Astrocyte (in vitro differentiated cells and primary cell): Measurements from ENCODE around the gene TRMT11. TPM values are rescaled to one million over a fixed set of nuclear protein-coding genes. Genes with fewer than 3 reads are reported as not detected.

Experiments
- DNase-seq: peaks from one replicate; pipeline ENCODE4 v3.0.0-alpha.2; 2010; ENCODE audit warnings: low read depth
- FAIRE-seq: peaks from 2 replicates; lab custom pipeline; 2011; peaks lifted over from hg19 to GRCh38; lab: Jason Lieb, UNC
- H2AFZ ChIP-seq: 2 replicates; pipeline ENCODE4 v1.6.0; 2012; ENCODE audit warnings: low read depth, low read length, inconsistent platforms
- H3K27ac ChIP-seq: 2 replicates; pipeline ENCODE4 v1.5.1; 2011; ENCODE audit warnings: low read depth, low read length, inconsistent platforms
- H3K27me3 ChIP-seq: 2 replicates; pipeline ENCODE4 v1.6.0; 2011; ENCODE audit warnings: low read length, inconsistent platforms; ENCODE audit not compliant: insufficient read depth
- H3K36me3 ChIP-seq: 2 replicates; pipeline ENCODE4 v1.5.1; 2011; ENCODE audit warnings: low read length, inconsistent platforms; ENCODE audit not compliant: insufficient read depth
- H3K4me1 ChIP-seq: 2 replicates; pipeline ENCODE4 v1.5.1; 2011; ENCODE audit warnings: low read length, inconsistent platforms; ENCODE audit not compliant: insufficient read depth
- H3K4me2 ChIP-seq: 2 replicates; pipeline ENCODE4 v1.6.0; 2012; ENCODE audit warnings: low read length, inconsistent platforms
- H3K4me3 ChIP-seq: 2 replicates; pipeline ENCODE4 v1.5.1; 2011; ENCODE audit warnings: low read depth, mild to moderate bottlenecking, low read length, inconsistent platforms; ENCODE audit not compliant: insufficient read depth
- H3K79me2 ChIP-seq: 2 replicates; pipeline ENCODE4 v1.6.0; 2012; ENCODE audit warnings: mild to moderate bottlenecking, low read length, inconsistent platforms; ENCODE audit not compliant: insufficient read depth
- H3K9ac ChIP-seq: 2 replicates; pipeline ENCODE4 v1.6.0; 2012; ENCODE audit warnings: mild to moderate bottlenecking, low read length, inconsistent platforms
- H3K9me3 ChIP-seq: 2 replicates; pipeline ENCODE4 v1.5.1; 2012; ENCODE audit warnings: low read depth, mild to moderate bottlenecking, low read length, inconsistent platforms; ENCODE audit not compliant: insufficient read depth
- H4K20me1 ChIP-seq: 2 replicates; pipeline ENCODE4 v1.6.0; 2012; ENCODE audit warnings: low read length, inconsistent platforms; ENCODE audit not compliant: insufficient read depth
- H3K27ac Mint-ChIP-seq: one replicate; pipeline ENCODE4 v1.8.0; 2021; ENCODE audit warnings: mild to moderate bottlenecking, mixed read lengths; ENCODE audit not compliant: unreplicated experiment
- H3K27me3 Mint-ChIP-seq: one replicate; pipeline ENCODE4 v1.8.0; 2021; ENCODE audit warnings: low read depth, mixed read lengths; ENCODE audit not compliant: unreplicated experiment
- H3K36me3 Mint-ChIP-seq: one replicate; pipeline ENCODE4 v1.8.0; 2021; ENCODE audit warnings: low read depth, mixed read lengths; ENCODE audit not compliant: unreplicated experiment
- H3K4me1 Mint-ChIP-seq: one replicate; pipeline ENCODE4 v1.8.0; 2021; ENCODE audit warnings: low read depth, mixed read lengths; ENCODE audit not compliant: unreplicated experiment
- H3K4me3 Mint-ChIP-seq: one replicate; pipeline ENCODE4 v1.8.0; 2021; ENCODE audit warnings: mild to moderate bottlenecking, moderate library complexity, mixed read lengths; ENCODE audit not compliant: unreplicated experiment
- H3K9me3 Mint-ChIP-seq: one replicate; pipeline ENCODE4 v1.8.0; 2021; ENCODE audit warnings: mild to moderate bottlenecking, mixed read lengths; ENCODE audit not compliant: unreplicated experiment
- EZH2 ChIP-seq: IDR thresholded peaks from 2 replicates; pipeline ENCODE4 v1.6.1; 2012; ENCODE audit warnings: mild to moderate bottlenecking, low read length, inconsistent platforms; ENCODE audit not compliant: insufficient read depth
- total RNA-seq: library from RNA; stranded (reverse); gene quantifications from 2 replicates; pipeline ENCODE4 v1.2.1, GENCODE V29; 2021
- TF ChIP-seq, protein P1 (sequence below): IDR thresholded peaks from 2 replicates; pipeline ENCODE4 v1.5.1; 2011; ENCODE audit warnings: low read depth, mild to moderate bottlenecking, inconsistent platforms, low read length, moderate library complexity; ENCODE audit not compliant: insufficient read depth

Gene TRMT11
- total RNA-seq, 1 donor from 2014 or later = 18.2 TPM

GRCh38 chr6:125959041-125959440 lies 27.3 kb upstream of the TRMT11 start:
- Mint-ChIP-seq H3K4me3 (no peak overlapping the region), H3K9me3 (no peaks in the 10 kb centered on the region), H3K4me1 (no peaks in the 10 kb centered on the region), H3K36me3 (no peaks in the 10 kb centered on the region), H3K27ac (no peak overlapping the region), H3K27me3 (no peaks in the 10 kb centered on the region)
- FAIRE-seq = no peak
- DNase-seq = no peak
- H2AFZ ChIP-seq = no peak overlapping the region
- H3K9ac ChIP-seq = no peak overlapping the region
- H3K4me1 ChIP-seq = peaks cover 13% of the 10 kb centered on the region
- H3K9me3 ChIP-seq = no peaks in the 10 kb centered on the region
- H3K27ac ChIP-seq = no peak overlapping the region
- peaks cover under 1% of the 10 kb centered on the region for H3K27me3 ChIP-seq
- no peaks in the 10 kb centered on the region for H3K36me3 ChIP-seq
- H4K20me1 ChIP-seq = no peaks in the 10 kb centered on the region
- no peak overlapping the region for H3K4me2 ChIP-seq
- no peak overlapping the region for H3K4me3 ChIP-seq
- H3K79me2 ChIP-seq = peaks cover 19% of the 10 kb centered on the region
- TF ChIP-seq, protein P1, sequence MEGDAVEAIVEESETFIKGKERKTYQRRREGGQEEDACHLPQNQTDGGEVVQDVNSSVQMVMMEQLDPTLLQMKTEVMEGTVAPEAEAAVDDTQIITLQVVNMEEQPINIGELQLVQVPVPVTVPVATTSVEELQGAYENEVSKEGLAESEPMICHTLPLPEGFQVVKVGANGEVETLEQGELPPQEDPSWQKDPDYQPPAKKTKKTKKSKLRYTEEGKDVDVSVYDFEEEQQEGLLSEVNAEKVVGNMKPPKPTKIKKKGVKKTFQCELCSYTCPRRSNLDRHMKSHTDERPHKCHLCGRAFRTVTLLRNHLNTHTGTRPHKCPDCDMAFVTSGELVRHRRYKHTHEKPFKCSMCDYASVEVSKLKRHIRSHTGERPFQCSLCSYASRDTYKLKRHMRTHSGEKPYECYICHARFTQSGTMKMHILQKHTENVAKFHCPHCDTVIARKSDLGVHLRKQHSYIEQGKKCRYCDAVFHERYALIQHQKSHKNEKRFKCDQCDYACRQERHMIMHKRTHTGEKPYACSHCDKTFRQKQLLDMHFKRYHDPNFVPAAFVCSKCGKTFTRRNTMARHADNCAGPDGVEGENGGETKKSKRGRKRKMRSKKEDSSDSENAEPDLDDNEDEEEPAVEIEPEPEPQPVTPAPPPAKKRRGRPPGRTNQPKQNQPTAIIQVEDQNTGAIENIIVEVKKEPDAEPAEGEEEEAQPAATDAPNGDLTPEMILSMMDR = no peak
- no peak for TF ChIP-seq EZH2

GRCh38 chr6:125961117-125961516 lies 25.2 kb upstream of the TRMT11 start:
- no peaks in the 10 kb centered on the region for H3K36me3 Mint-ChIP-seq
- H4K20me1 ChIP-seq = no peaks in the 10 kb centered on the region
- no peaks in the 10 kb centered on the region for H3K27me3 ChIP-seq
- no peaks in the 10 kb centered on the region for H3K9me3 ChIP-seq
- H3K27ac ChIP-seq = no peak overlapping the region
- H3K36me3 ChIP-seq = no peaks in the 10 kb centered on the region
- no peak overlapping the region for H3K4me3 ChIP-seq
- no peak overlapping the region for H3K27ac Mint-ChIP-seq
- H3K4me2 ChIP-seq = no peak overlapping the region
- peaks cover 19% of the 10 kb centered on the region for H3K79me2 ChIP-seq
- no peaks in the 10 kb centered on the region for H3K27me3 Mint-ChIP-seq
- H3K9ac ChIP-seq = no peak overlapping the region
- no peaks in the 10 kb centered on the region for H3K9me3 Mint-ChIP-seq
- no peak overlapping the region for H3K4me3 Mint-ChIP-seq
- H2AFZ ChIP-seq = no peak overlapping the region
- no peak for FAIRE-seq
- H3K4me1 ChIP-seq = peaks cover 12% of the 10 kb centered on the region
- DNase-seq = no peak
- TF ChIP-seq, protein P1 = no peak
- TF ChIP-seq EZH2 = no peak
- H3K4me1 Mint-ChIP-seq = no peaks in the 10 kb centered on the region

- H3K27me3 ChIP-seq = no peaks in the 10 kb centered on the region
- H3K4me1 ChIP-seq = peaks cover 2% of the 10 kb centered on the region
- no peaks in the 10 kb centered on the region for H3K9me3 Mint-ChIP-seq
- H3K4me1 Mint-ChIP-seq = no peaks in the 10 kb centered on the region
- no peak overlapping the region for H3K4me2 ChIP-seq
- H3K27ac Mint-ChIP-seq = no peak overlapping the region
- TF ChIP-seq EZH2 = no peak
- TF ChIP-seq, protein P1 = no peak
- no peaks in the 10 kb centered on the region for H4K20me1 ChIP-seq
- no peak overlapping the region for H3K4me3 Mint-ChIP-seq
- H3K36me3 ChIP-seq = no peaks in the 10 kb centered on the region
- no peak overlapping the region for H3K4me3 ChIP-seq
- H3K36me3 Mint-ChIP-seq = peaks cover under 1% of the 10 kb centered on the region
- H3K79me2 ChIP-seq = peaks cover 17% of the 10 kb centered on the region
- H3K27ac ChIP-seq = no peak overlapping the region
- no peak overlapping the region for H3K9ac ChIP-seq
- no peak overlapping the region for H2AFZ ChIP-seq
- DNase-seq = no peak
- no peaks in the 10 kb centered on the region for H3K27me3 Mint-ChIP-seq
- no peak for FAIRE-seq
- H3K9me3 ChIP-seq = no peaks in the 10 kb centered on the region
Measured at GRCh38 chr6:125962900-125963497, 23.3 kb upstream of the TRMT11 start.
